Activated CD8-positive, alpha-beta T cell treated with anti-CD3 and anti-CD28 coated beads for 36 hours (primary cell): Measurements from ENCODE around the gene TEX54. TPM values are rescaled to one million over a fixed set of nuclear protein-coding genes. Genes with fewer than 3 reads are reported as not detected.
A peak's percentile ranks its signal among the peaks of the same experiment; 100 is the strongest.
"Not testable (repeated sequence)": the region's sequence is repeated elsewhere in the genome, so short reads cannot be mapped to it uniquely, and the experiment has no call there.

Experiments
- ATAC-seq: fragments of 200-7000 bp; cut with Tn5 transposase; one replicate; pipeline ENCODE4 v1.10.0; 2021; ENCODE audit warnings: mild to moderate bottlenecking, moderate library complexity
- CTCF ChIA-PET: fragments of 350-600 bp; sonication (Branson Sonifier 250); formaldehyde crosslinking; loops from one replicate; lab custom pipeline; 2021; ENCODE audit warnings: antibody characterized with exemption; lab: Charles Lee
- POLR2A ChIA-PET: fragments of 350-600 bp; sonication (Branson Sonifier 250); formaldehyde crosslinking; loops from one replicate; lab custom pipeline; 2021; ENCODE audit warnings: antibody characterized with exemption; lab: Charles Lee
- DNase-seq: peaks from one replicate; pipeline ENCODE4 v3.0.0-alpha.2; 2020
- H3K27ac Mint-ChIP-seq: one replicate; pipeline ENCODE4 v1.8.0; 2021; ENCODE audit warnings: mild to moderate bottlenecking, mixed read lengths
- H3K27me3 Mint-ChIP-seq: one replicate; pipeline ENCODE4 v1.8.0; 2021; ENCODE audit warnings: mixed read lengths
- H3K36me3 Mint-ChIP-seq: one replicate; pipeline ENCODE4 v1.8.0; 2021; ENCODE audit warnings: low read depth, mixed read lengths
- H3K4me1 Mint-ChIP-seq: one replicate; pipeline ENCODE4 v1.8.0; 2021; ENCODE audit warnings: low read depth, mixed read lengths
- H3K4me3 Mint-ChIP-seq: one replicate; pipeline ENCODE4 v1.8.0; 2021; ENCODE audit warnings: mild to moderate bottlenecking, moderate library complexity, mixed read lengths
- H3K9me3 Mint-ChIP-seq: one replicate; pipeline ENCODE4 v1.8.0; 2021; ENCODE audit warnings: mixed read lengths
- CTCF ChIP-seq: fragments of 200-600 bp; IDR thresholded peaks from one replicate; pipeline ENCODE4 v1.8.0; 2022; ENCODE audit warnings: antibody characterized with exemption, mild to moderate bottlenecking
- intact Hi-C: fragments of 100-400 bp; cut with micrococcal nuclease; formaldehyde crosslinking; loops from one replicate; pipeline ENCODE4 v1.10.0; 2022
- total RNA-seq, 2 experiments: library from RNA; stranded (reverse); gene quantifications; one replicate each; pipeline ENCODE4 v1.2.3, GENCODE V29; 2021

TEX54 gene
- total RNA-seq, 2 experiments from 2014 or later = not detected

GRCh38 chr11:62844154-62844553 lies 11.5 kb upstream of the TEX54 start:
- no peak for ATAC-seq
- H3K9me3 Mint-ChIP-seq = no peaks in the 10 kb centered on the region
- ChIA-PET POLR2A (interaction anchor here (5.0 to 17.2 kb wide), 2 partner anchors 9 to 40 kb away, joined by 112 to 997 read pairs; partner anchors contain the start of gene SLC3A2), CTCF (interaction anchor here (0.6 kb wide), 1 partner anchor 32 kb away, joined by 3 read pairs; no protein-coding TSS in a partner anchor)
- no peak for TF ChIP-seq CTCF
- H3K27ac Mint-ChIP-seq = peak overlapping the region; percentile 67
- peaks cover 12% of the 10 kb centered on the region for H3K4me1 Mint-ChIP-seq
- intact Hi-C loops = loop anchor here (10.0 kb wide), 1 partner anchor 249 kb away; the partner anchor contains the start of gene TUT1
- no peaks in the 10 kb centered on the region for H3K27me3 Mint-ChIP-seq
- H3K36me3 Mint-ChIP-seq = peaks cover 4% of the 10 kb centered on the region
- H3K4me3 Mint-ChIP-seq = no peak overlapping the region
- no peak for DNase-seq

- POLR2A ChIA-PET = interaction anchor here (0.7 to 17.2 kb wide), 7 partner anchors 9 to 90 kb away, joined by 3 to 997 read pairs (median 6); partner anchors contain the start of genes SLC3A2, STX5 and ZBTB3
- TF ChIP-seq CTCF = no peak
- Mint-ChIP-seq H3K27me3 (no peaks in the 10 kb centered on the region), H3K9me3 (no peaks in the 10 kb centered on the region), H3K4me1 (peaks cover 12% of the 10 kb centered on the region), H3K36me3 (peaks cover 9% of the 10 kb centered on the region), H3K27ac (peak overlapping the region; percentile 67), H3K4me3 (no peak overlapping the region)
- CTCF ChIA-PET = no interaction called here
- no peak for ATAC-seq
- no peak for DNase-seq
- intact Hi-C loops = loop anchor here (10.0 kb wide), 1 partner anchor 249 kb away; the partner anchor contains the start of gene TUT1
Observed at GRCh38 chr11:62843466-62843865, 10.8 kb upstream of the TEX54 start.

- H3K9me3 Mint-ChIP-seq, H3K36me3 Mint-ChIP-seq, H3K4me3 Mint-ChIP-seq, ATAC-seq, DNase-seq, H3K27me3 Mint-ChIP-seq, H3K27ac Mint-ChIP-seq: not testable (repeated sequence)
- POLR2A ChIA-PET = interaction anchor here (0.7 to 17.2 kb wide), 9 partner anchors 10 to 114 kb away, joined by 3 to 997 read pairs (median 6); partner anchors contain the start of genes HNRNPUL2, SLC3A2, STX5 and TMEM179B
- CTCF ChIA-PET = interaction anchor here (1.0 kb wide), 1 partner anchor 56 kb away, joined by 4 read pairs; no protein-coding TSS in a partner anchor
- intact Hi-C loops = loop anchor here (10.0 kb wide), 1 partner anchor 248 kb away; the partner anchor contains the start of gene TUT1
- H3K4me1 Mint-ChIP-seq = peaks cover 12% of the 10 kb centered on the region
Observed at GRCh38 chr11:62842891-62843290, 10.2 kb upstream of the TEX54 start.

- POLR2A ChIA-PET = interaction anchor here (0.8 to 17.2 kb wide), 36 partner anchors 10 to 1462 kb away, joined by 3 to 997 read pairs (median 7); partner anchors contain the start of genes BSCL2, EML3, GNG3 and HNRNPUL2
- intact Hi-C loops = loop anchor here (10.0 kb wide), 1 partner anchor 247 kb away; the partner anchor contains the start of gene TUT1
- CTCF ChIA-PET = interaction anchor here (1.0 to 3.4 kb wide), 2 partner anchors 54 to 56 kb away, joined by 4 to 33 read pairs; partner anchors contain the start of gene TMEM179B
- H3K4me3 Mint-ChIP-seq = no peak overlapping the region
- H3K36me3 Mint-ChIP-seq = peaks cover 15% of the 10 kb centered on the region
- no peaks in the 10 kb centered on the region for H3K9me3 Mint-ChIP-seq
- no peak for TF ChIP-seq CTCF
- H3K4me1 Mint-ChIP-seq = peaks cover 18% of the 10 kb centered on the region
- no peaks in the 10 kb centered on the region for H3K27me3 Mint-ChIP-seq
- no peak overlapping the region for H3K27ac Mint-ChIP-seq
- DNase-seq (peak; percentile 76), ATAC-seq (no peak)
Observed at GRCh38 chr11:62842171-62842741, 9.6 kb upstream of the TEX54 start.

GRCh38 chr11:62841361-62842170 lies 8.9 kb upstream of the TEX54 start:
- ChIA-PET CTCF (interaction anchor here (0.6 to 3.4 kb wide), 5 partner anchors 10 to 250 kb away, joined by 3 to 33 read pairs (median 6); partner anchors contain the start of genes STX5, TMEM179B and TUT1), POLR2A (interaction anchor here (0.5 to 17.2 kb wide), 74 partner anchors 9 to 1463 kb away, joined by 3 to 997 read pairs (median 5); partner anchors contain the start of genes B3GAT3, BSCL2, C11orf98 and CSKMT)
- ATAC-seq (peak; percentile 70), DNase-seq (peak; percentile 88)
- Mint-ChIP-seq H3K4me1 (peaks cover 22% of the 10 kb centered on the region), H3K36me3 (peaks cover 17% of the 10 kb centered on the region), H3K9me3 (no peaks in the 10 kb centered on the region), H3K27me3 (no peaks in the 10 kb centered on the region), H3K4me3 (no peak overlapping the region), H3K27ac (no peak overlapping the region)
- intact Hi-C loops = loop anchor here (1.0 to 10.0 kb wide), 2 partner anchors 12 to 247 kb away; partner anchors contain the start of gene TUT1
- no peak for TF ChIP-seq CTCF

- peak; percentile 10 for ATAC-seq
- not testable (repeated sequence) for H3K4me3 Mint-ChIP-seq
Observed at GRCh38 chr11:62840721-62841360, 8.2 kb upstream of the TEX54 start.

More at GRCh38 chr11:62840721-62841360, 8.2 kb upstream of the TEX54 start:
- POLR2A ChIA-PET = interaction anchor here (0.5 to 17.2 kb wide), 75 partner anchors 8 to 1947 kb away, joined by 3 to 997 read pairs (median 5); partner anchors contain the start of genes B3GAT3, BSCL2, C11orf98 and CSKMT
- Mint-ChIP-seq H3K4me1 (peaks cover 27% of the 10 kb centered on the region), H3K36me3 (peaks cover 20% of the 10 kb centered on the region)
- not testable (repeated sequence) for H3K9me3 Mint-ChIP-seq, H3K27me3 Mint-ChIP-seq, H3K27ac Mint-ChIP-seq
- CTCF ChIA-PET = interaction anchor here (0.7 to 3.4 kb wide), 6 partner anchors 9 to 249 kb away, joined by 3 to 33 read pairs (median 5); partner anchors contain the start of genes STX5, TMEM179B and TUT1
- intact Hi-C loops = loop anchor here (1.0 to 10.0 kb wide), 2 partner anchors 12 to 246 kb away; partner anchors contain the start of gene TUT1
- DNase-seq = peak; percentile 89
